Stimulated activated CD4-positive, alpha-beta T cell treated with anti-CD3 and anti-CD28 coated beads, Interleukin-2, amount 100 ng/mL, for 48 hours (primary cell): ENCODE measurements around the gene ERBB4.
"Not testable (repeated sequence)": the region's sequence is repeated elsewhere in the genome, so short reads cannot be mapped to it uniquely, and the experiment has no call there.

Source experiments
- DNase-seq, 2 donors: peaks; one replicate each; pipeline ENCODE4 v3.0.0-alpha.2; 2020

Gene ERBB4

DNA sequence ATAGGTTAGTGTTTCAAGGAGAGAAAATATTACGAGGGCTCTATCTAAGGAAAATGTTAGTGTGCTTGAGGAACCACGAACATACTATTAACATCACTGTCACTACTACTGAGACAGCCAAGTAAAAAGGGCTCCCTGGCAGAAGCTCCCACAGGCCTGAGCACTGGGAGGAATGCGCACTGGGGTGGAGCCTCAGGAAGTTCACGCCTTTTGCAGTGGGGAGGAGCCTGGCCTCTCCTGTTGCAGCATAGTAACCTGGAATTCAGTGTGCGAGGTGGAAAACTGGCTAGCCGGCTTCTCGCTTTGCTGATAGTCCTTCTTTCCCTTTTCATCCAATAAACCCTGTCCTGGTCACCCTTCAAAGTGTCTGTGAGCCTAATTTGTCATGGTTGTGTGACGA, 250.3 kb downstream of the ERBB4 start:
- no peak for DNase-seq

DNA sequence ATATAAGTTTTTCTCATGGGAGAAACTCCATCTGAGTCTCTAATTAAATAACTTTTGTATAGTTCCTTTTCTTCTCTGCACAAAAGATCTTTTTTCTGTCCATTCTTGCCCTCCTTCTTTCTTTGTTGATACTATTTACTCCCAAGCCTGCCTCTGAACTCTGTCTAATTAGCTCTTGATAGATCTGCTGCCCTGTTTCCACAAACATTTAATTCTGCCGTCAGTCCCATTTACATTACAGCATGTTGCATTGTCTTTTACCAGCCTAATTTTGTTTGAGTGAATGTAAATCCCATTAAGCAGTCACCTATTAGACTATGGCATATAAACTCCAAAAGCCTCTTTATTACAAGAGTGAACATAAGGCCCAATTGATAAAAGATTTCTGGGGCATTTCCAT, 254.4 kb downstream of the ERBB4 start:
- no peak for DNase-seq

DNA sequence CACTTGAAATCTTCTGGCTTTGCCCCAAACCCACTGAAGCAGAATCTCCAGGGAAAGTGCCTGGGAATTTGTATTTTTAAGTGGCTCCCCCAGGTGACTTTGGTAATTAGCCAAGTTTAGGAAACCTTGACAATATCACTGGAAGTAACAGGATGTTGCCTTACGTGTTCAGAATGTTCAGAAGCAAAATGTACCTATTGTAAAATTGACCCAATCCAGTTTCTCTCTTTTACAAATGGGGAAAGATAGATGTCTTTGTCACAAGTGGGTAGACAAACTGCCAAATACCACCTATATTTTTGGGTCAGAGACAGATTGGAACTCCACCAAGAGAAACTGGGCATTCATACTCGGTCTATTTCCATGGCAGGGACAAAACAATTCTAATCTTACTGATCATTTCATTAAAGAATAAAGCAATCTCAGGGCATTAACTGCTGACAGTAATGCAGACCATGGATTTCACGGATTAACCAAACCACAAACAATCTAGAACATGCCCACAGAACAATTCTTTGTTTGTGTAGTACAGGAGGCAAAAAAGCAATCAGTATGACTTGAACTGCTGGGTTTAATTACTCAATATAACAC, 255.8 kb downstream of the ERBB4 start:
- no peak for DNase-seq

DNA sequence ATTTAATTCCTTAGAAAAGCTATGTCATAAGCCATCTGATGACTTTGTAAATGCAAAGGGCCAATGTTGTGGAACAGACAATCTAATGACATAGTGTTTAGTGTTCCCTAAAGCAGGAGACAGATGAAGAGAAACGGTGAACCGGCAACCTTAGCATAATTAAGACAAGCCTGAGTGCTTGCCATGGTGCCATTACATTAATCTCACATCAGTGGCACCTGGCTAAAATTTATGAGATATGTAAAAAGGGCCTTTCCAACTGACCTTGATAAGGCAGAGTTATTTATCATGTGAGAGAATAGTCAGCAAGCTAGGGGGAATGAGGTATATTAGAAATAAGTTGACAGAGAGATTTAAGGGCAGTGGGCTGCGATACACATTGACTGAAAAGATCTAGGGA, 261.8 kb downstream of the ERBB4 start:
- DNase-seq = no peak

DNA sequence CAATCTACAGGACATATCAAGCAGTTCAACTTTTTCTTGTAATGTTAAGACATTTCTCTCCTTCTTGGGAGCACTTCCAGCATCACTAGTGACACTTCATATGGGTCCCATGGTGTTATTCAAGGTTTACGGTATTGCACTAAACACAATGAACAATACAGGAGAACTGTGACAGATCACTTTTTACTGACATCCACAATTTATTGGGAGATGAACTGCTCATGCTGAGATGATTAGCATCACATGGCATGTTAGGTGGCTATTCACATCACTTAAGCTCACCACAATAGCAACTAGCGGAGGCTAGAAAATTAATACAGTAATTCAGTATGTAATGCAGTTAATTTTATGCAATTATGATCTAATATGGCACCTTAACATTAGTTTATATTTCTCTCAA, 264.4 kb downstream of the ERBB4 start:
- DNase-seq = no peak

DNA sequence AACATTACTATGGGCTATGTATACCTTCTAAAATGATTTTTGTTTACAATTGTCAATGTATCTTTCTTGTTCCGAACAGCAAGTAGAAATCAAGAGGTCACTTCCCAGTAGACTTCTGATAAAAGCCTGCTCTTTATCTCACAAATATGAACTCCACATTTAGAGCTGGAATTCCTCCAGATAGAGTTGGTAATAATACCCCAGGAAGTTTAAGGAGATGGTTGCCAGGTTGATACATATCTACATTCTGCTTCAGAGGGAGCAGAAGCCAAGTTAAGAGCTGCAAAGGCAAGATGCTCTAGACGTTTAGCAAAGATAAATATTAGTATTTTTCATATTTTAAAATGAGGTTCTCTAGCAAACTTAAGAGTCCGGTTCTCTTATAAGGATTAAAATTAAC, 267.0 kb downstream of the ERBB4 start:
- no peak for DNase-seq

DNA sequence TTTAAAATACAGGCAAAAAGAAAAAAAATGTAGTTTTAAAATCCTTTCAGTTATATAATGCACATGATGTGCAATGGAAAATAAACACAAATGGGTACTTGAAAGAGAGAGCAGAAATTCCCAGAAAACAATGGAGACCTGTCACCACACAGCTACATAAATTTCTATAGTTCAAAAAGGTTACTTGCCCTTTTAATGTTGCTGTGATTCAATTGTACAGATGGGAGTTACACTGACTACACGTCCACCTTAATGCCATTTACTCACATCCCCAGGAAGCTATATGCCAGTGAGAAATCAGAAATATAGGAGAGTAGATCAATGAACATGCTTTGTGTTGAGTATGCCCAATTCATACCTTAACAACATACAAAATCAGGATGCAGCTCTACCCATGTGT, 269.6 kb downstream of the ERBB4 start:
- no peak for DNase-seq

DNA sequence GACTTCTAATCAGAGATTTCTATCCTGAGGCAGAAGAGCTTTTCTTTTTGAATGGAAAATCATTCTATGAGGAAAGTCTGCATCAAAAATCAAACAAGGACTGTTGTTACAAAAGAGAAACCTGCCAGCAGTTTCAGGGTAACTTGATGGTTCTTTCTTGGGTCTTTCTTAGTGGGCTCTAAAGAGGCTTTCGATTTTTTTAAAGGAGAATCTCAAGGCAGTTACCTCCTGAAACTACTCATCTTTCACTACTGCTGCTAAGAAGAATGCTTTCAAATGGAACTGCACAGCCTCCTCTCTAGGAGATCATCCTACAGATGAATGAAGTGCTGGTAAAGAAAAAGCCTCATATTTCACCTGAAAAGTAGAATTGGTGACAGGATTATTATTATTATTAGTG, 272.3 kb downstream of the ERBB4 start:
- no peak for DNase-seq

DNA sequence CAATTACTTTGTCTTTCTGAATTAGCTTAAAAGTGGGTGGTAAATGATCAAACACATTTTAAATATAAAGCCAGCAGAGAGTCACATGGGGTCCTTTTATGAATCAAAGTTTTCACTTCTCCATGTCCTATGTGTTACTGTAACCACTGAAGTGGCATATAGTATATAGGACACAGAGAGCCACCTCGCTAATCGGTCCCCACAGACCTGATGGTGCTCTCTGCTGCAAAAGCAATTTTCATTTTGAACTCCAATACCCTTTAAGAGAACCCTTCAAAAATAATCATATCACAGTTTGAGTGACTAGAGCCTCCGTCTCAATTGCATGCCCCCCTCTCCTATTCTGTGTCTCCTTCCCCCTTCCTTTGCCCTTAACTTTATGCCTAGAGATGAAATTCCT, 272.8 kb downstream of the ERBB4 start:
- no peak for DNase-seq

DNA sequence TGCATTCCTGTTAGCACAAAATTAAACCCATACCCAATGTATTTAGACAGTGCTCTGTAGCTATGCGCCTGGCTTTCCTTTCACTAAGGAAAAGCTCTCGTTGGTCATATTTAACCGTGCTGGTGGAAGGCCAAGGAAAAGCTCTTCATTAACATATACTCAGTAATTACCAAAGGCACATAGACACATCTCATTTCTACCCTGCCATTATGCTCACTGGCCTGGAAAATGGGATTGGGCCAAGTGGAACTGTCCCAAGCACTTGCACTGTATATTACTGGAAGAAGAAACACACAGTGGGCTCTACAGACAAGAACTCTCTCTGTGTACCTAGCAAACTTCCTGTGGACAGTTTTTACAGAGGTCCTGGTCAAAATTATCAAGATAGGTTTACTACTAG, 274.4 kb downstream of the ERBB4 start:
- no peak for DNase-seq

DNA sequence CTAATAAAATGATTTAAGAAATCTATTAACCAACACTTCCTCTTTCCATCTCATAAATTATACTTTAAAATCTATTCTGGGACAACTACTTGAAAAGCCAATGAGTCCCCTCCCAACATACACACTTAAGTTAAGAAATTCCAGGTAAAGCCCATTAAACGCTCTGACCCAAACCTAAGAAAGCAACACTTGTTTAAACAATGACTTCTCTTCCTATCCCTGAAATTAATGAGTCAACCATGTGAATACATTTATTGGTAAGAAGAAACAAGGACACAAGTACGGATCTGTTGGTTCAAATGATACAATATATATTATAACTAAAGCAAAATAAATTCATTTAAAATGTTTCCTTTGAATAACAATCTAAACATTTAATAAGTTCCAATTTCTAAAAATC, 279.4 kb downstream of the ERBB4 start:
- DNase-seq = no peak

DNA sequence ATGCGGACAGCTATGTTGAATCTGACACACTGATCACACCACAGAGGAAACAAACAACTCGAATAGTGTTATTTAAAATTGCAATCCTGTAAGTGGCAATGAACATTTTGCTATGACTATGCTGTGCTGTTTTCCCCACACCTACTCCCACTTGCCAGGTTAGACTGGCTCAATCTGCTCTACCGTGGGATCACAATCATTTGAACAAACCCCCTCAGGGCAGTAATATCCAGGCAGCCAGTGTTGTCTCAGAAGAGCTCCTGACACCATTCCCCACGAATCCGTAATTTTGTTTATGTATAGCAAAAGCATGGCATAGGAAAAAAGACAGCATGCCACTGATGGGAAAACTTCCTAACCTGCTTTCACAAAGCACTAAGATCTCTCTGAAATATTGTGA, 284.3 kb downstream of the ERBB4 start:
- no peak for DNase-seq

DNA sequence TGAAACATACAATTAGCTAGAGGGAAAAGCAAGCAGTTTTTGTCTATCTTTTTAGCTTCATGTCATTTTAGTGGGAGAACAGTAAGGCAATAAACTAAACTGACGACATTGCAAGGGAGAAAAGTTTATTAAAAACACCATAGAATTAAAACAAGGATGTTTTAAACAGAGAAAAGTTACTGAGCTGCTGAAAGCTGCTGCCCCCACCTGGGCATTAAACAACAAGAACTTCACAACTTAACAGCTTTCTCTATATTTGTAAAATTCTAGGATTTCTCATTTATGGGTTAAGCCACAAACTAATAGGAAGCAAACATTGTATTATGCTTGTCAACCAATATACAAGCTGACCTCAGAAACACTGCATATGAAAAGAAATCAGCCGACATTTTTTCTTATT, 289.2 kb downstream of the ERBB4 start:
- DNase-seq = no peak

DNA sequence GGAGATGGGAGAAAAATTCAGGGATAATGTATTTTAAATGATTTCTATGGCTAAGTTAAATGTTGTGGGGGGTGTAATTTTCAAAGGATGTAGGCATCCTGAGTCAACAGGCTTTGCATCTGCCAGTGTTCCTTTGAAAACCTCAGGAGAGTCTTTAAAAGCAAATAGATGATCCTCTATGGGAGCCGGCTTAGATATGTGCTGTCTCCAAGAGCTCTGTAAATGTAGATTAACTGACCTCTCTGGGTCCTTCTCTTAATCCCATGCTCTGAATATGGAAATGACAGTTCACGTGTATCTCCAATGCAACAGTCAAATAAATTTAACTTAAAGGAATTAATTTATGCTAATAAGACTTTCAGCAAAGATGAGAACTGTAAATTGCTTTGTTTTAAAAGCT, 292.7 kb downstream of the ERBB4 start:
- DNase-seq = no peak

DNA sequence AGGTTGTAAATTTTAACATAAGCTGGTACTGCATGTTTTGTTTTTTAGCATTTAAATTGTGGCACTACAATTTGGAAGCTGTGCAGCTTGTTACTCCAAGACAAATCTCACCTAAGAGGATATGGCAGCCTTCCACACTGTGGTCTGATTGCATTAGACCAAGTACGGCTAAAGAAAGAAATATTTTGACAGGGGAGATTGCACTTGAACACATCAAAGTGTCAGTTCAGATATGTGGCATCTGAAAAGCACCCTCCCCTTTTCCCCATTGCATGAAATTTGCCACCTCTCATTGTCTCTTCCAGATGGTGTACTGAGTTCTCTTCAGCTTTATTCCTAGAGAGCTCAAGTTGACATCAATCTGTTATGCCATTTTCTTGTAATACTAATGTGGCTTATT, 295.9 kb downstream of the ERBB4 start:
- no peak for DNase-seq

DNA sequence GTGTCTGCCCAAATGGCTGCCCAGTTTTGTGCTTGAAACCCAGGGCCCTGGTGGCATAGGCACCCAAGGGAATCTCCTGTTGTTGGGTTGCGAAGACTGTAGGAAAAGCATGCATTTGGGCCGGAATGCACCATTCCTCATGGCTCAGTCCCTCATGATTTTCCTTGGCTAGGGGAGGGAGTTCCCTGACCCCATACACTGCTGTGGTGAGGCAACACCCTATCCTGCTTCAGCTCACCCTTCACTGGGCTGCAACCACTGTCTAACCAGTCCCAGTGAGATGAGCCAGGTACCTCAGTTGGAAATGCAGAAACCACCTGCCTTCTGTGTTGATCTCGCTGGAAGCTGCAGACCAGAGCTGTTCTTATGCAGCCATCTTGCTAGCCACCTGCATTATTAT, 300.4 kb downstream of the ERBB4 start:
- DNase-seq = not testable (repeated sequence)

DNA sequence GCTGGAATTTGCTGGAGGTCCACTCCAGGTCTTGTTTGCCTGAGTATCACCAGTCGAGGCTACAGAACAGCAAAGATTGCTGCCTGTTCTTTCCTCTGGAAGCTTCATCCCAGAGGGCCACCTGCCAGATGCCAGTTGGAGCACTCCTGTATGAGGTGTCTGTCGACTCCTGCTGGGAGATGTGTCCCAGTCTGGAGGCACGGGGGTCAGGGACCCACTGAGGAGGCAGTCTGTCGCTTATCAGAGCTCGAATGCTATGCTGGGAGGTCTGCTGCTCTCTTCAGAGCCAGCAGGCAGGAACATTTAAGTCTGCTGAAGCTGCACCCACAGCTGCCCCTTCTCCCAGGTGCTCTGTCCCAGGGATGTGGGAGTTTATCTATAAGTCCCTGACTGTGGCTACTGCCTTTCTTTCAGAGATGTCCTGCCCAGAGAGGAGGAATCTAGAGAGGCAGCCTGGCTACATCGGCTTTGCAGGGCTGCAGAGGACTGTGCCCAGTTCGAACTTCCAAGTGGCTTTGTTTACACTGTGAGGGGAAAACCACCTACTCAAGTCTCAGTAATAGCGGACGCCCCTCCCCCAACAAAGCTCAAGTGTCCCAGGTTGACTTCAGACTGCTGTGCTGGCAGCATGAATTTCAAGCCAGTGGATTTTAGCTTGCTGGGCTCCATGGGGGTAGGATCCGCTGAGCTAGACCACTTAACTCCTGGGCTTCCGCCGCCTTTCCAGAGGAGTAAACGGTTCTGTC, 301.1 kb downstream of the ERBB4 start:
- DNase-seq = no peak

DNA sequence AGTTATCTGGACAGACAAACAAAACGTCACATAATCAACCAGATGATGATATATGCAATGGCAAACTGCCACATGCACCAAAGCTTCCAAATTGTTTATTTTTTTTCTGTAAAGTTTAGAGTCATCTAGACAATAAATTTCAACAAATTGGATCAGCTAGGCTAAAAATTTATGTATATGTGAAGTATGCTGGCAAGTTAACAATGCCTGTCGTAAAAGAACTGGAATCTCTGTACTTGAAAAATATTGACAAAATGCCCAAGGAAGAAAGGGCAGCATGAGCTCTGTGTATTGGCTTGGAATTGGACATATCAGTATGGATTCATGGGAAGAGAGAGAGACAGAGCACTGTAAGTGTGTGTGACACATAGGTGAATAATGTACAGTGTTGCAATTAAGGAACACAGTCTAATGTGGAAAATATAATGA, 309.8 kb downstream of the ERBB4 start:
- no peak for DNase-seq

DNA sequence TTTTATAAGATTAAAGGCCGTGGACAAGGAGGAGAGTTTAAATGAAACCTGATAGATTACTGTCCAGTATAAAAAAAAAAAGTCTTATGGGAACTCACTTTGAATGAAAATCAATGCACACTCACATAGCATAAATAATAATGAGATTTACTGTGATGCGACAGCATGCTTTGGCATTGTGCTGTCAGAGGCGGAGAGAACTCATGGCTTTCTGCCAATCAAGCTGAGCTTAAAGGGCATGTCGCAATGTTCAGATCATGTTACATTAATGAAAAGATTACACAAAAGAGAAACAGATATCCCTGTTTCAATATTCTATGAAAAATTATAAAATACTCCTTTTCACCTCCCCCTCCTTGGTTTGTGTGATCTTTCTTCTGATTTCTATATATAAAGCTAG, 310.8 kb downstream of the ERBB4 start:
- DNase-seq = no peak

DNA sequence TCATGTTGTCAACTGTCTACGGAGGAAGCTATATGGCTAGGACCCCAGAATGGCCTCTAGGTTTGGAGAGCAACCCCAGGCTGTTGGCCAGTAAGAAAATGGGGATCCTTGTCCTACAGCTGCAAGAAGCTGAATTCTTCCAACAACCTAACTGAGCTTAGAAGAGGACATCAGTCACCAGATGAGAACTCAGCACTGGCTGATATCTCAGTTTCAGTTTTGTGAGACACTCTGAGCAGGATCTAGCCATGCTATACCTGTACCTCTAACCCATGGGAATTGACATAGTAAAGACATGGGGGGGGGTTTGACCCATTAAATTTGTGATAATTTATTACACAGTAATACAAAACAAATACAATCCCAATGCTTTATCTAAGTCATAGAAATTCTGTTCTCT, 312.5 kb downstream of the ERBB4 start:
- DNase-seq = no peak

DNA sequence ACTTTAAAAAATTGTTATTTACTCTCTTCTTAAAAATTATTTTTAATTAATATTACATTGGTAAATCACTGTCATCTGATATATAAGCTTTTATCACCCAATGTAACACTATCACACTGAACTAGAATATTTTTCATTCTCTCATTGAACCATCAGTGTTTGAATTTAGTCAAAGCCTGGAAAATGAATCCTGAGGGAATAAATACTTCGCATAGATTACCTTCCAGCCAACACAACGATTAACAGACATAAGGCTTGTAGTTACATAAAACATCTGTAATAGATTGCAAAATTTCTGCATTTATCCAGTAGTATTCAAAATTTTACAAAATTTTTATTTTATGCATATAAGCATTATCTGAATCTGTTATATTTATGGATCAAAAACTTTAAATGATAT, 314.9 kb downstream of the ERBB4 start:
- no peak for DNase-seq

DNA sequence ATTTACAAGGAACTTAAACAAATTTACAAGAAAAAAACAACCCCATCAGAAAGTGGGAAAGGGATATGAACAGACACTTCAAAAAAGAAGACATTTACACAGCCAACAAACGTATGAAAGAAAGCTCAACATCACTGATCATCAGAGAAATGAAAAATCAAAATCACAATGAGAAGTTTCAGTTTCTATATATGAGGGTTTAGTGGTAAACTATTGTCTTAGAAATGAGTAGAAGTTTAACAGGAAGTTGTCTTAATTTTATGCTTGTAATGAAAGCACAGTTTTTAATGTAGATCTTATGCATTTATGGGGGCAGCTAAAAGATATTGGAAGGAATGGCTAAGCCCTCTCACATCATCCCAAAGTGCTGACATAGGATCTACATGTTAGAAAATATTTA, 325.4 kb downstream of the ERBB4 start:
- DNase-seq = no peak

DNA sequence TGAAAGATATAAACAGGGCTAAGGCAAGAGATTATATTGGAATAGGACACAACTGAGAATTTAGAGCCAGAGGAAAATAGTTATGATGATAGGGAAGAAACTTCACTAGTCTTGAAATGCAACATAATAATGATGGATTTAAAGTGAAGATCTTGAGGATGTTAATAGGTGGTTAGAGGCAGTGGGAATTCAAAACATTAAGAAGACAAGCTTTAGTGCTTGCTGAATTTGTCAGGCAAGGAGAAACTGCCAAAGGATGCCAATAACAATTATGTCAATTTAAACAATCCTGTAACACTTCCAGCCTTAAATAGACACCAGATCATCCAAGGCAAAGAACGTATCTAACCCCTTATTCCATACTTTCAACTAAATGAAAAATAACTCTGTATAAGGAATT, 330.1 kb downstream of the ERBB4 start:
- DNase-seq = no peak

DNA sequence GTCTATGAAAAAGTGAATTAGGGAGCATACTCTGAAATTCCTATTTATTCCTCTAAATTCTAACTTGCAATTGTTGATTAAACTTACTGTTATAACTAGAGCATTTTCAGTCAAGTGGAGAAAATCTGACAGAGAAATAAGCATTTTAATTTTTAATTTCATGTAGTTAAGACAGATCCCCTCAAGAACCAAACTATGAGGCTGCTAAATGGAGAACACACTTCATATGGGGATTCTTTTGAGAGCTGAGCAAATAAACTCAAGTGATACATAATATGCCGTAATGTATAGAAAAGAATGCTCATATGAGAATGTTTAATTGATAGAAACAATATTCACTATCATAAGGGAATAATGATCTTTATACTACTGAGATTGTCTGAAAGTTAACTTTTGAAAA, 340.8 kb downstream of the ERBB4 start:
- DNase-seq = no peak

DNA sequence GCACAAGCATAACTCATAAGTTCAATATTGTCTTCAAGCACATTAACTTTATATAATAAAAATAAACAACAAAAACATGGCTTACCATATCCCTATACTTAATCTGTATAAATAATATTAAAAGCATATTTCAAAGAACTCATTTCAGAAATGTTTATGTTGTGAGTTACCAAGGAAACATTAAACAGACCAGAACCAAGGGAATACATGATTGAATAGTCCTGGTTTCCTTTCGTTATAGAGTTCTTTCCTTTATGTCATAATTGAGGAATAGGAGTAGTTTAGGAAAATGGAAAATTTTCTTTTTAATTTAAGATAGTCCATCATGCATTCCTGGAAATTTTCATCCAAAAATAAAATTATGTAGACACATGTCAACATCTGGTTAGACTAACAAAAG, 343.0 kb downstream of the ERBB4 start:
- DNase-seq = no peak
